ENCODE measurements around the gene EBF3.

EBF3 gene

GRCh38 chr10:129898706-129899268 lies 65.3 kb downstream of the EBF3 start:
- TF ChIP-seq EZH2phosphoT487 (IDR thresholded peaks at IDR 0.05; ENCODE audit: low read depth) = no peak
- Histone ChIP-seq H3K36me3 (replicated peaks; ENCODE audit: low read depth, low read length) (no peaks in the 10 kb centered on the region), H3K4me2 (ENCODE audit: low read length) (no peak overlapping the region), H3K79me2 (ENCODE audit: low read length) (no peaks in the 10 kb centered on the region), H3K9me3 (ENCODE audit: insufficient read depth, low read length) (no peaks in the 10 kb centered on the region), H3K27ac (ENCODE audit: low read length) (no peak overlapping the region), H4K20me1 (ENCODE audit: insufficient read depth, low read length) (no peaks in the 10 kb centered on the region), H3K27me3 (ENCODE audit: low read depth, low read length) (no peaks in the 10 kb centered on the region), H2AFZ (ENCODE audit: low read depth, low read length) (no peak overlapping the region), H3K4me3 (ENCODE audit: low read length) (no peak overlapping the region), H3K4me1 (ENCODE audit: low read length) (no peaks in the 10 kb centered on the region), H3K9ac (ENCODE audit: low read length) (no peak overlapping the region)

GRCh38 chr10:129897871-129898626 lies 66.0 kb downstream of the EBF3 start:
- Histone ChIP-seq H3K36me3 (replicated peaks; ENCODE audit: low read depth, low read length) (no peaks in the 10 kb centered on the region), H2AFZ (ENCODE audit: low read depth, low read length) (no peak overlapping the region), H3K27ac (ENCODE audit: low read length) (no peak overlapping the region), H3K4me2 (ENCODE audit: low read length) (no peak overlapping the region), H3K4me1 (ENCODE audit: low read length) (no peaks in the 10 kb centered on the region), H3K4me3 (ENCODE audit: low read length) (no peak overlapping the region), H4K20me1 (ENCODE audit: insufficient read depth, low read length) (no peaks in the 10 kb centered on the region), H3K9ac (ENCODE audit: low read length) (no peak overlapping the region), H3K79me2 (ENCODE audit: low read length) (no peaks in the 10 kb centered on the region), H3K9me3 (ENCODE audit: insufficient read depth, low read length) (no peaks in the 10 kb centered on the region), H3K27me3 (ENCODE audit: low read depth, low read length) (no peaks in the 10 kb centered on the region)
- TF ChIP-seq CTCF (IDR thresholded peaks at IDR 0.05; ENCODE audit: low read depth, low read length) (no peak), EZH2phosphoT487 (IDR thresholded peaks at IDR 0.05; ENCODE audit: low read depth) (no peak)

- Histone ChIP-seq H4K20me1 (ENCODE audit: insufficient read depth, low read length) (no peaks in the 10 kb centered on the region), H3K4me1 (ENCODE audit: low read length) (no peaks in the 10 kb centered on the region), H3K4me3 (ENCODE audit: low read length) (no peak overlapping the region), H3K27ac (ENCODE audit: low read length) (no peak overlapping the region), H3K9me3 (ENCODE audit: insufficient read depth, low read length) (no peaks in the 10 kb centered on the region), H3K79me2 (ENCODE audit: low read length) (no peaks in the 10 kb centered on the region), H3K9ac (ENCODE audit: low read length) (no peak overlapping the region), H2AFZ (ENCODE audit: low read depth, low read length) (no peak overlapping the region), H3K27me3 (ENCODE audit: low read depth, low read length) (no peaks in the 10 kb centered on the region), H3K36me3 (replicated peaks; ENCODE audit: low read depth, low read length) (no peaks in the 10 kb centered on the region), H3K4me2 (ENCODE audit: low read length) (no peak overlapping the region)
- no peak for TF ChIP-seq CTCF (IDR thresholded peaks at IDR 0.05; ENCODE audit: low read depth, low read length)
- TF ChIP-seq EZH2phosphoT487 (IDR thresholded peaks at IDR 0.05; ENCODE audit: low read depth) = no peak
Measured at GRCh38 chr10:129896860-129897200, 67.2 kb downstream of the EBF3 start.

GRCh38 chr10:129896136-129896859 lies 67.8 kb downstream of the EBF3 start:
- Histone ChIP-seq H3K79me2 (ENCODE audit: low read length) (no peaks in the 10 kb centered on the region), H3K36me3 (replicated peaks; ENCODE audit: low read depth, low read length) (no peaks in the 10 kb centered on the region), H3K9me3 (ENCODE audit: insufficient read depth, low read length) (no peaks in the 10 kb centered on the region), H4K20me1 (ENCODE audit: insufficient read depth, low read length) (no peaks in the 10 kb centered on the region), H3K27ac (ENCODE audit: low read length) (no peak overlapping the region), H3K4me1 (ENCODE audit: low read length) (no peaks in the 10 kb centered on the region), H3K4me3 (ENCODE audit: low read length) (no peak overlapping the region), H3K27me3 (ENCODE audit: low read depth, low read length) (no peaks in the 10 kb centered on the region), H3K4me2 (ENCODE audit: low read length) (no peak overlapping the region), H2AFZ (ENCODE audit: low read depth, low read length) (no peak overlapping the region), H3K9ac (ENCODE audit: low read length) (no peak overlapping the region)
- TF ChIP-seq CTCF (IDR thresholded peaks at IDR 0.05; ENCODE audit: low read depth, low read length) = no peak
